Endothelial cell of umbilical vein (primary cell): ENCODE measurements around the gene DGAT2. TPM values are rescaled to one million over a fixed set of nuclear protein-coding genes. Genes with fewer than 3 reads are reported as not detected.

Source experiments
- BruUV-seq: library from RNA; stranded (reverse); fragments of 400-500 nt; replicated peaks from 2 replicates; lab custom pipeline; 2021; lab: Mats Ljungman, UMichigan
- CTCF ChIA-PET: fragments of 300-600, 350-600 bp; sonication (Branson Sonifier 250); formaldehyde crosslinking; loops from one replicate; lab custom pipeline; 2021; ENCODE audit warnings: antibody characterized with exemption, inconsistent platforms; lab: Charles Lee
- POLR2A ChIA-PET: fragments of 300-600, 350-600 bp; sonication (Branson Sonifier 250); formaldehyde crosslinking; loops from one replicate; lab custom pipeline; 2021; ENCODE audit warnings: antibody characterized with exemption, inconsistent platforms; lab: Charles Lee
- DNase-seq: peaks from one replicate; pipeline ENCODE4 v3.0.0-alpha.2; 2011; ENCODE audit warnings: low read depth, low spot score
- FAIRE-seq: peaks from 2 replicates; lab custom pipeline; 2011; peaks lifted over from hg19 to GRCh38; lab: Jason Lieb, UNC
- H2AFZ ChIP-seq: 2 replicates; pipeline ENCODE4 v1.6.0; 2012; ENCODE audit warnings: low read depth, low read length, control low read depth, inconsistent platforms
- H3K27ac ChIP-seq: 2 replicates; pipeline ENCODE4 v1.5.1; 2011; ENCODE audit warnings: low read depth, mild to moderate bottlenecking, control low read depth, low read length, moderate library complexity; ENCODE audit not compliant: insufficient read depth
- H3K27me3 ChIP-seq, 2 experiments: 2 replicates each; pipeline versions ENCODE4 v1.6.0 to v1.6.1; 2011; ENCODE audit warnings: low read length in 2 of 2, mixed read lengths in 1 of 2; ENCODE audit not compliant: control insufficient read depth in 2 of 2, insufficient read depth in 2 of 2
- H3K36me3 ChIP-seq, 2 experiments: 2 replicates in 1 of 2; 3 replicates in 1 of 2; pipeline ENCODE4 v1.5.1; 2011; ENCODE audit warnings: low read length in 2 of 2, mild to moderate bottlenecking in 1 of 2, moderate library complexity in 1 of 2; ENCODE audit not compliant: control insufficient read depth in 2 of 2, insufficient read depth in 2 of 2; ENCODE audit errors: extremely low read depth in 1 of 2
- H3K4me1 ChIP-seq: 3 replicates; pipeline ENCODE4 v1.5.1; 2011; ENCODE audit warnings: mild to moderate bottlenecking, low read length; ENCODE audit not compliant: control insufficient read depth, insufficient read depth; ENCODE audit errors: extremely low read depth
- H3K4me2 ChIP-seq: 2 replicates; pipeline ENCODE4 v1.6.1; 2011; ENCODE audit warnings: low read length, control low read depth, mixed read lengths; ENCODE audit not compliant: insufficient read depth
- H3K4me3 ChIP-seq, 3 experiments: fragments of 200-600 bp in 1 of 3; sonication (generic), shearing (Covaris generic) in 1 of 3; replicated peaks in 1 of 3; 2 replicates each; pipeline ENCODE4 v1.5.1; 2011 to 2016; ENCODE audit warnings: control low read depth in 3 of 3, low read length in 3 of 3, mild to moderate bottlenecking in 2 of 3, inconsistent platforms in 1 of 3, low read depth in 1 of 3, moderate library complexity in 1 of 3; ENCODE audit not compliant: insufficient read depth in 1 of 3
- H3K79me2 ChIP-seq: 2 replicates; pipeline ENCODE4 v1.6.0; 2012; ENCODE audit warnings: low read length, inconsistent platforms; ENCODE audit not compliant: control insufficient read depth, insufficient read depth
- H3K9ac ChIP-seq: replicated peaks from 2 replicates; pipeline ENCODE3; 2011; ENCODE audit warnings: low read length, control low read depth; ENCODE audit not compliant: insufficient read depth; ENCODE audit errors: extremely low read depth
- H3K9me1 ChIP-seq: replicated peaks from 3 replicates; pipeline ENCODE4 v1.6.0; 2011; ENCODE audit warnings: mild to moderate bottlenecking, low read length; ENCODE audit not compliant: control insufficient read depth, insufficient read depth; ENCODE audit errors: extremely low read depth
- H3K9me3 ChIP-seq: replicated peaks from 2 replicates; pipeline ENCODE4 v1.5.1; 2012; ENCODE audit warnings: low read length, inconsistent platforms; ENCODE audit not compliant: control insufficient read depth, insufficient read depth
- H4K20me1 ChIP-seq: replicated peaks from 2 replicates; pipeline ENCODE3; 2011; ENCODE audit warnings: mild to moderate bottlenecking, low read length; ENCODE audit not compliant: control insufficient read depth, insufficient read depth; ENCODE audit errors: extremely low read depth
- CTCF ChIP-seq, 2 donors: IDR thresholded peaks; 1 replicate in 1 of 2; 2 replicates in 1 of 2; pipeline ENCODE4 v1.5.1; 2011; ENCODE audit warnings: low read length in 2 of 2, mild to moderate bottlenecking in 2 of 2, moderate library complexity in 2 of 2, control low read depth in 1 of 2, inconsistent platforms in 1 of 2, low read depth in 1 of 2; ENCODE audit not compliant: insufficient read depth in 1 of 2; ENCODE audit errors: extremely low read depth in 1 of 2
- EZH2 ChIP-seq: IDR thresholded peaks from 2 replicates; pipeline ENCODE4 v1.6.1; 2012; ENCODE audit warnings: borderline replicate concordance, low read depth, mild to moderate bottlenecking, moderate library complexity, low read length, inconsistent platforms; ENCODE audit not compliant: severe bottlenecking
- FOS ChIP-seq: IDR thresholded peaks from 2 replicates; pipeline ENCODE4 v1.6.1; 2011; ENCODE audit warnings: mild to moderate bottlenecking, low read length, moderate library complexity, borderline replicate concordance; ENCODE audit not compliant: insufficient read depth
- GATA2 ChIP-seq: IDR thresholded peaks from 2 replicates; pipeline ENCODE4 v1.7.0; 2011; ENCODE audit warnings: low read depth, mild to moderate bottlenecking, moderate library complexity, mixed read lengths, low read length; ENCODE audit not compliant: insufficient read length, insufficient read depth
- JUN ChIP-seq: IDR thresholded peaks from 2 replicates; pipeline ENCODE4 v1.6.1; 2011; ENCODE audit warnings: borderline replicate concordance, low read depth; ENCODE audit not compliant: insufficient read length, insufficient read depth
- MAX ChIP-seq: IDR thresholded peaks from 2 replicates; pipeline ENCODE4 v1.6.1; 2011; ENCODE audit not compliant: insufficient read depth, insufficient read length
- MYC ChIP-seq: IDR thresholded peaks from one replicate; pipeline ENCODE4 v1.6.1; 2011; ENCODE audit warnings: mild to moderate bottlenecking, low read depth, low read length
- POLR2A ChIP-seq: IDR thresholded peaks from 2 replicates; pipeline ENCODE4 v1.6.1; 2012; ENCODE audit warnings: low read depth, mild to moderate bottlenecking, control low read depth, low read length
- POLR2AphosphoS5 ChIP-seq: IDR thresholded peaks from 2 replicates; pipeline ENCODE4 v1.6.1; 2012; ENCODE audit warnings: low read depth, mild to moderate bottlenecking, control low read depth, low read length, moderate library complexity; ENCODE audit not compliant: insufficient read depth
- dilution Hi-C: fragments of 300-500 bp; cut with MboI; formaldehyde crosslinking; loops from one replicate; pipeline ENCODE4 v1.15.0; 2019; ENCODE audit warnings: low sequenced_read_pairs; ENCODE audit not compliant: extremely low pct_ligation_motif_present
- intact Hi-C: fragments of 100-400 bp; cut with micrococcal nuclease; formaldehyde crosslinking; loops from one replicate; pipeline ENCODE4 v1.10.0; 2022
- polyA plus RNA-seq, 4 experiments: library from polyadenylated mRNA; depleted of rRNA in 3 of 4; stranded (reverse) in 3 of 4; unstranded in 1 of 4; fragments of >200 nt; gene quantifications; 2 replicates each; pipeline versions ENCODE4 v1.2.1 to v1.2.3, GENCODE V29; 2011 to 2012; ENCODE audit warnings: missing spikeins in 1 of 4
- total RNA-seq: library from RNA; stranded (reverse); gene quantifications from 2 replicates; pipeline ENCODE4 v1.2.3, GENCODE V29; 2021

The DGAT2 gene
- total and polyA plus RNA-seq, 2 donors (not counting 3 experiments of a cell fraction or from before 2014, with no cell fraction given) = 0.55 to 0.79 TPM

GRCh38 chr11:75795276-75796090 is 26.9 kb downstream of the DGAT2 start:
- intact Hi-C loops = no loop called here
- TF ChIP-seq FOS (no peak), GATA2 (no peak), CTCF (IDR thresholded peaks at IDR 0.05; ENCODE audit: extremely low read depth in 1 of 2, insufficient read depth in 1 of 2, low read depth in 1 of 2, low read length in 2 of 2) (no peak), MAX (no peak), POLR2AphosphoS5 (no peak), EZH2 (no peak), MYC (no peak), POLR2A (no peak), JUN (no peak)
- no peak overlapping the region for H3K27ac ChIP-seq
- DNase-seq = no peak
- no peaks in the 10 kb centered on the region for H3K36me3 ChIP-seq
- ChIA-PET CTCF (interaction anchor here (0.7 to 2.1 kb wide), 3 partner anchors 8 to 73 kb away, joined by 3 to 8 read pairs (median 3); no protein-coding TSS in a partner anchor), POLR2A (no interaction called here)
- no TSS peak for BruUV-seq
- no peaks in the 10 kb centered on the region for H3K27me3 ChIP-seq
- peaks cover 4% of the 10 kb centered on the region for H3K4me1 ChIP-seq
- H4K20me1 ChIP-seq = no peaks in the 10 kb centered on the region
- dilution Hi-C loops = no loop called here
- no peaks in the 10 kb centered on the region for H3K9me1 ChIP-seq
- no peaks in the 10 kb centered on the region for H3K79me2 ChIP-seq
- H3K9me3 ChIP-seq = no peaks in the 10 kb centered on the region
- no peak overlapping the region for H2AFZ ChIP-seq
- no peak overlapping the region for H3K4me3 ChIP-seq
- no peak overlapping the region for H3K9ac ChIP-seq
- H3K4me2 ChIP-seq = no peak overlapping the region
- no peak for FAIRE-seq
